OCI-LY1 (cell line): Measurements from ENCODE around the gene LRFN2.

ENCODE experiments used
- H2AFZ ChIP-seq: fragments of 200-600 bp; sonication (generic), shearing (Covaris generic); 2 replicates; pipeline ENCODE4 v1.6.0; 2014; ENCODE audit warnings: antibody characterized with exemption, mild to moderate bottlenecking, low read length
- H3F3A ChIP-seq: fragments of 200-600 bp; sonication (generic), shearing (Covaris generic); 2 replicates; pipeline ENCODE4 v1.6.0; 2014; ENCODE audit warnings: mild to moderate bottlenecking, antibody characterized with exemption, low read length, moderate library complexity; ENCODE audit not compliant: insufficient read depth
- H3K27ac ChIP-seq: fragments of 200-600 bp; sonication (generic); 2 replicates; pipeline ENCODE4 v1.5.1; 2014; ENCODE audit warnings: low read length, mixed run types, mild to moderate bottlenecking, low read depth; ENCODE audit not compliant: poor library complexity, severe bottlenecking
- H3K27me3 ChIP-seq: fragments of 200-600 bp; sonication (generic); 2 replicates; pipeline ENCODE4 v1.6.0; 2014; ENCODE audit warnings: antibody characterized with exemption, mild to moderate bottlenecking, low read length, moderate library complexity; ENCODE audit not compliant: insufficient read depth
- H3K36me3 ChIP-seq: fragments of 200-600 bp; sonication (generic); 2 replicates; pipeline ENCODE4 v1.6.1; 2014; ENCODE audit warnings: mild to moderate bottlenecking, antibody characterized with exemption, low read length, moderate library complexity, mixed read lengths; ENCODE audit not compliant: insufficient read depth
- H3K4me1 ChIP-seq: fragments of 200-600 bp; sonication (generic); 2 replicates; pipeline ENCODE4 v1.5.1; 2014; ENCODE audit warnings: mild to moderate bottlenecking, low read length, moderate library complexity; ENCODE audit not compliant: insufficient read depth, severe bottlenecking
- H3K4me2 ChIP-seq: fragments of 200-600 bp; sonication (generic), shearing (Covaris generic); 2 replicates; pipeline ENCODE4 v1.6.1; 2014; ENCODE audit warnings: low read length
- H3K4me3 ChIP-seq: fragments of 200-600 bp; sonication (generic); 2 replicates; pipeline ENCODE4 v1.5.1; 2014; ENCODE audit warnings: low read length, low read depth, mild to moderate bottlenecking, mixed read lengths; ENCODE audit not compliant: poor library complexity, severe bottlenecking
- H3K79me2 ChIP-seq: fragments of 200-600 bp; shearing (Covaris generic); 2 replicates; pipeline ENCODE4 v1.6.1; 2016; ENCODE audit warnings: mixed run types, low read length, mixed read lengths; ENCODE audit not compliant: insufficient read depth
- H3K9ac ChIP-seq: fragments of 200-600 bp; sonication (generic), shearing (Covaris generic); 2 replicates; pipeline ENCODE4 v1.6.1; 2014; ENCODE audit warnings: mild to moderate bottlenecking, low read length, mixed read lengths
- H3K9me2 ChIP-seq: fragments of 200-600 bp; sonication (generic), shearing (Covaris generic); 2 replicates; pipeline ENCODE4 v1.6.1; 2014; ENCODE audit warnings: low read depth, mild to moderate bottlenecking, low read length, mixed read lengths
- H3K9me3 ChIP-seq: fragments of 200-600 bp; shearing (Covaris generic); 2 replicates; pipeline ENCODE4 v1.6.1; 2014; ENCODE audit warnings: low read length, mixed read lengths
- H4K20me1 ChIP-seq: fragments of 200-600 bp; sonication (generic), shearing (Covaris generic); 2 replicates; pipeline ENCODE4 v1.6.0; 2016; ENCODE audit warnings: mild to moderate bottlenecking, low read length; ENCODE audit not compliant: insufficient read depth
- EZH2 ChIP-seq: fragments of 200-600 bp; sonication (generic), shearing (Covaris generic); IDR thresholded peaks from 2 replicates; pipeline ENCODE4 v1.8.0; 2017; ENCODE audit warnings: borderline replicate concordance, mixed run types, mild to moderate bottlenecking, antibody characterized with exemption, low read length, moderate library complexity, mixed read lengths
- TF ChIP-seq, protein P1 (sequence below): fragments of 200-600 bp; sonication (generic), shearing (Covaris generic); IDR thresholded peaks from 2 replicates; pipeline ENCODE4 v1.5.1; 2017; ENCODE audit warnings: mild to moderate bottlenecking, antibody characterized with exemption, low read length, moderate library complexity, mixed read lengths

The LRFN2 gene

GRCh38 chr6:40577672-40578071 is 9.5 kb downstream of the LRFN2 start:
- Histone ChIP-seq H3K27me3 (no peaks in the 10 kb centered on the region), H2AFZ (no peak overlapping the region), H3K27ac (no peak overlapping the region), H3K4me3 (no peak overlapping the region), H3K9me3 (no peaks in the 10 kb centered on the region), H3K4me1 (no peaks in the 10 kb centered on the region), H3K4me2 (no peak overlapping the region), H4K20me1 (no peaks in the 10 kb centered on the region), H3F3A (no peaks in the 10 kb centered on the region), H3K9me2 (no peaks in the 10 kb centered on the region), H3K9ac (no peak overlapping the region), H3K36me3 (no peaks in the 10 kb centered on the region), H3K79me2 (no peaks in the 10 kb centered on the region)
- TF ChIP-seq, protein P1, sequence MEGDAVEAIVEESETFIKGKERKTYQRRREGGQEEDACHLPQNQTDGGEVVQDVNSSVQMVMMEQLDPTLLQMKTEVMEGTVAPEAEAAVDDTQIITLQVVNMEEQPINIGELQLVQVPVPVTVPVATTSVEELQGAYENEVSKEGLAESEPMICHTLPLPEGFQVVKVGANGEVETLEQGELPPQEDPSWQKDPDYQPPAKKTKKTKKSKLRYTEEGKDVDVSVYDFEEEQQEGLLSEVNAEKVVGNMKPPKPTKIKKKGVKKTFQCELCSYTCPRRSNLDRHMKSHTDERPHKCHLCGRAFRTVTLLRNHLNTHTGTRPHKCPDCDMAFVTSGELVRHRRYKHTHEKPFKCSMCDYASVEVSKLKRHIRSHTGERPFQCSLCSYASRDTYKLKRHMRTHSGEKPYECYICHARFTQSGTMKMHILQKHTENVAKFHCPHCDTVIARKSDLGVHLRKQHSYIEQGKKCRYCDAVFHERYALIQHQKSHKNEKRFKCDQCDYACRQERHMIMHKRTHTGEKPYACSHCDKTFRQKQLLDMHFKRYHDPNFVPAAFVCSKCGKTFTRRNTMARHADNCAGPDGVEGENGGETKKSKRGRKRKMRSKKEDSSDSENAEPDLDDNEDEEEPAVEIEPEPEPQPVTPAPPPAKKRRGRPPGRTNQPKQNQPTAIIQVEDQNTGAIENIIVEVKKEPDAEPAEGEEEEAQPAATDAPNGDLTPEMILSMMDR, result no peak
- TF ChIP-seq EZH2, result no peak

DNA sequence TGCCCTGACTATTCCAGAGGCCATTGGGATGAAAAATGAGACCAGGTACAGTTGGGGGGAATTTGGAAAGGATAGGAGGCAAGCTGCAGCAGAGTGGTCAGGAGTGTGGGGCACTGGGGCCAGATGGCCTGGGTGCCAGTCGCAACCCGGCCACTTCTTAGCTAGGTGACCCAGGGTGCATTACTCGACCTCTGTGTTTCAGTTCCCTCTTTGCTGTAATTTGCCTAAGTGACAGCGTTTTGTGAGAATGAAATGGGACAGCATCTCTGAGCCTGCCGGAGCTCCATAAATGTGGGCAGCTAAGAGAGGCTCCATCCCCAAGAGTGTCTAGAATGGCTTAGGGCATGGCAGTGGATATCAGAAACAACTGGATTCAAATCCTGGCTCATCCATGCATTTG is 13.9 kb downstream of the LRFN2 start:
- Histone ChIP-seq H3K9me2 (no peaks in the 10 kb centered on the region), H2AFZ (no peak overlapping the region), H3K27ac (no peak overlapping the region), H3F3A (no peaks in the 10 kb centered on the region), H3K9me3 (no peaks in the 10 kb centered on the region), H3K4me1 (no peaks in the 10 kb centered on the region), H4K20me1 (no peaks in the 10 kb centered on the region), H3K79me2 (no peaks in the 10 kb centered on the region), H3K9ac (no peak overlapping the region), H3K4me2 (no peak overlapping the region), H3K27me3 (no peaks in the 10 kb centered on the region), H3K4me3 (no peak overlapping the region), H3K36me3 (no peaks in the 10 kb centered on the region)
- no peak for TF ChIP-seq EZH2
- TF ChIP-seq, protein P1, result no peak

- Histone ChIP-seq H3K9me3 (no peaks in the 10 kb centered on the region), H3K9me2 (no peaks in the 10 kb centered on the region), H2AFZ (no peak overlapping the region), H3F3A (no peaks in the 10 kb centered on the region), H3K4me3 (no peak overlapping the region), H3K79me2 (no peaks in the 10 kb centered on the region), H3K27me3 (no peaks in the 10 kb centered on the region), H4K20me1 (no peaks in the 10 kb centered on the region), H3K36me3 (no peaks in the 10 kb centered on the region), H3K9ac (no peak overlapping the region), H3K4me2 (no peak overlapping the region), H3K4me1 (no peaks in the 10 kb centered on the region), H3K27ac (no peak overlapping the region)
- no peak for TF ChIP-seq EZH2
- TF ChIP-seq, protein P1, result no peak
Observed at GRCh38 chr6:40569162-40569910, 17.8 kb downstream of the LRFN2 start.
